Right kidney (tissue), 1 donor: ENCODE data around the gene KIF26B.
"Not testable (repeated sequence)": the region's sequence is repeated elsewhere in the genome, so short reads cannot be mapped to it uniquely, and the experiment has no call there.

Experiments used
- DNase-seq: peaks from one replicate; pipeline ENCODE4 v3.0.0-alpha.2; 2016

KIF26B gene

DNA sequence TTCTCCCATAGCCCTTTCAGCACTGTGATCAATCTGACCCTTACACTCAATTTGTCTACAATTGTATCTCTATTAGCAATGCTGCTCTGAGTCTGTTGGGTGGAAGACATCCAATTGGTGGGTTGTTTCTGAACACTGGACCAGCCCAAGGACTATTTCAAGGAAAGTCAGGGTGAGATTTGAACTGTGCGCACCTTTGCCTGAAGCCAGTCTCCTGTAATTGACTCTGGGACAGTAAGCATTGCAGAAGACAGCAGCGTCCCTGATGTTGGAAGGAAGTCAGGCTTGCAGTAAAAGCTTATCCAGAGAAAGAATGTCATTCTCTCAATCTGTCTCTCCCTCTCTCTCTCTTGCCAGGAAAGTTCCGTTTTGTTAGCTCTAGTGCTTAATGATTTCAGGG is 233.9 kb downstream of the KIF26B start:
- no peak for DNase-seq

DNA sequence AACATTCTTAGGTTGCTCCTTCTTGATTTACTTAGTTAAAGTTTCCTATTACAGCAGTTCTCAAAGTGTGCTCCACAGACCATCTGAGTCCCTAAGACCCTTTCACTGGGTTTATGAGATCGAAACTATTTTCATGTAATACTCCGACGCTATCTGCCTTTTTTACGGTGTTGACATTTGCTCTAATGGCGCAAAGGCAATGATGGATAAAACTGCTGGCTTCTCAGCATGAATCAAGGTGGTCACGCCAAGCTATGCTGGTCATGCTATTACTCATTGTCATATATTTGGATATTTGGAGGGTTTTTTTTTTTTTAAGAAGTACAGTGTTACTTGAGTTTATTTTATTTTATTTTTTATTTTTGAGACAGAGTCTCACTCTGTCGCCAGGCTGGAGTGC is 235.1 kb downstream of the KIF26B start:
- DNase-seq = no peak

DNA sequence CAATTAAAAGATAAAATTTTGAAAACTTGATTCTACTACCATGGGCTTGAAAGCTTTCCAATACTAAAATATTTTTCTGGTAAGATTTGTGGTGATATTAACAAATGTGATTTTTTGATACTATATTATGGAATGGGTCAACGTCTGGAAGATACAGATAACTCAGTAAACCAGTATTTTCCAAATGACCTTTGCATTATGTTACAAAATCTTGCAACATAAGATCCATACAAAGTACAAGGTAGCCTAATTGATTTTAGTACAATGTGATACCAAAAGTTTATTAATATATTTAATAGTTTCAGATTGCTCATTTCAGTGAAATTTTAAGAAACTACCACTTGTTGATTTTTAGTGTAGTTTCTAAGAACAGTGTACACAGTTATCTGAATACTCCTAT is 236.2 kb downstream of the KIF26B start:
- DNase-seq = no peak

DNA sequence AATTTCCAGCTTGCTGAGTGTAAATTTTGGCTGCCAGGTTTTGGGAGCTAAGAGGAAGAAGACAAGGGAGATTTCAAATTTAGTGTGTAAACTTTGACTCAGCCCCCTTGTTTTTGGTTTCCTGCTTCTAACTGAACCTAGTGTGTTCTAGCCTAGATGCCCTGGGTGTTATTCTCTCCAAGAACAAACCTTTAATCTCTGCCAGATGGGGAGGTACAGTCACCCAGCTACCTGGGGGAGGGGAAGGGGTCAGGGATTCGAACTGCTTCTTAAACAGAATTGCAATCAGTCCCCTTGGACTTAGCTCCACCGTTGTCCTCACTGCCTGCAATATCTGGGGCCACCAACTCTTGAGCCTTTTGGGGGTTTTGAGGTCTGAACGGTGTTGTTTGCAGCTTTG is 238.9 kb downstream of the KIF26B start:
- no peak for DNase-seq

DNA sequence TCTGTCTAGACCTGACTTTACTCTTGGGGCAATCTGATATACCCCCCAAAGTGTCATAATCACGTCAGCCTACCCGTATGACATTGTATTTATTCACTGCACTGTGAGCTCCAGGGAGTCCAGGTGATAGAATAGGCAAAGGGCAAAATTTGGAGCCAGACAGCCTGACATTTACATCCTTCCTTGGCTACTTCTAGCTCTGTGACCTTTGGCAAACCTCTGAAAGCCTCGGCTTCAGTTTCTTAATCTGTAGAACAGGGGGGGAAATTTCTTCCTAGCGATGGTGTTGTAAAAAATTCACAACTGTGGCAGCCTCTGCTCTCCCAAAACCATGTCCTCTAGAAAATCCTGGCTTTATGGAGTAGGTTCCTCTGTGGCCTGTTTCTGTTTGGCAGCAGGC is 240.9 kb downstream of the KIF26B start:
- DNase-seq = no peak

DNA sequence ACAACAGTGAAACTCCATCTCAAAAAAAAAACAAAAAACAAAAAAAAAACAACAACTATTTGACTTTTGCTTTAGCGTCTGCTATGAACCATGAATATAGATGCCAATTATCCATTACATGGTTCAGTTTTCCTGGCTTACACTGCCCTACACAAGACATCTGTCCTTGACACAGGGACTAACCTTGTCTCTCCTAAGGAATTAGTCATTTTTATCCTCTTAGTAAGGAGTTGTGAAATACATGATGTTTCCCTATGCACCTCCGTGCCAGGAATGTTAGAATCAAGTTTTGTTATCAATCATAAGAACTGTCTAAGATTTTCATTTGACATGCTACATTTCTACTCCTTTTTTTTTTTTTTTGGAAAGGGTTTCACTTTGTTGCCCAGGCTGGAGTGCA is 241.8 kb downstream of the KIF26B start:
- DNase-seq = no peak

DNA sequence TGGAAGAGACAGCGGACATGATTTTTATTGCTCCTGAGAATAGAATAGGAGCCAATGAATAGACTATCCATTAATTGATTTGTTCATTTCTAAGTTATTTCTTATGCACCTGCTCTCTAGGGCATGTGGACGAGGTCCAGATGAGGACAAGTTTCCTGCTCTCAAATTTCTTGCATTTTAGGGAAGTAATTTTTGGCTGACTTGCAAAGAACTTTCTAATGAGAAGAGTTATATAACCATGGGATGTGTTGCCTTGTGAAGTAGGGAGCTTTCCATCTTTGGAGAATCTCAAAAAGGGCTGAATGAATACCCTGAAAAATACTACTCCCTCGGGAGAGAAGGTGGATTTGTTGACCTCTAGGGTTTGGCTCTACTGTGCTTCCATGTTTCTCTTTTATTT is 243.0 kb downstream of the KIF26B start:
- DNase-seq = no peak

DNA sequence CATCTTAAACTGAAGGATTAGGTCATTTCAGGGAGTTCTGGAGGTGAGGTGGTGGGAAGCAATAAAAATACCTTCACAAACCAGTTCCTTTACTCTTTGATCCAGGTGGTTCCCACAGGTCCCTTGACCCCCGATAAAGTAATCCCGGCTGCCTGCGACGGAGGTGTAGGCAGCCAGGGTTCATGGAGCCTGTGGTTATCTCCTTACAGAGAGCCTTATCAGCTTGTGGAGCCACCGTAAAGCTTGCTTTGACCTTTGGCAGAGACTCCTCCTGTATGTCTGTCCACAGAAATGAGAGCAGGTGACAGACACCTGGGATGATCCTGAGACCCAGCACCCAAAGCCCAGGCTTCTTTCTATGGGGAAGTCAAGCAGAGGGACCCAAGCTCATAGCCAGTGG is 243.4 kb downstream of the KIF26B start:
- DNase-seq = no peak

DNA sequence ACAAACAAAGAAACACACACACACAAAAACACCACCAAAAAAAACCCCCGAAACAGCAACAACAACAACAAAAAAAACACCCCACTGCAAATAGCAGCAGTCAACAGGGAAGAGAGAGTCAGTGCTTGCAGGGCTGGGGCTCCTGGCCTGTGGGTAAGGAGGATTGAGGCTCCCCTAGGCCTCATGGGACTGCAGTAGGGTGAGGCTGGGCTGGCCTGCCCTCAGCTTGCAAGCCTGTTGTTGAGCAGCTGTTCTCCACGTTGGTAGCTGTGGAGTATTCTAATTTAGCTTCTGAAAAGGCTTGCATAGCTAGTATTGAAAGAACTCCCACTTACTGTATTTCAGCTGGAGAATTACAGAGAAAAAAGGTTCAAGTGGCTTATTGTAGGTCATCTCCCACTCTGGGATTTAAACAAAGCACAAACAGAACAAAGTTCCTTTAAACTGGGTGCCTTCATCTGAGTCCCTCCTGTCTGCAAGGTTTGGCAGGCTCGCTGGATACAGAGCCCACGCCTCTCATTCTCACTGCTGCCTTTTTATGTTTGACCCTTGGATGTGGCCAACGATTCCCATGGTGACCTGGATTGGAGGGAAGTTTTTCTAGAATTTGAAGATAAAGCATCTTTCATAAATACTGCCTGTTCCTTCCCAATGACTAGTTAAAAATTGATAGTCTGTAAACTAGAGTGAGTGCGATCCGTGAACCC is 247.2 kb downstream of the KIF26B start:
- DNase-seq = no peak

DNA sequence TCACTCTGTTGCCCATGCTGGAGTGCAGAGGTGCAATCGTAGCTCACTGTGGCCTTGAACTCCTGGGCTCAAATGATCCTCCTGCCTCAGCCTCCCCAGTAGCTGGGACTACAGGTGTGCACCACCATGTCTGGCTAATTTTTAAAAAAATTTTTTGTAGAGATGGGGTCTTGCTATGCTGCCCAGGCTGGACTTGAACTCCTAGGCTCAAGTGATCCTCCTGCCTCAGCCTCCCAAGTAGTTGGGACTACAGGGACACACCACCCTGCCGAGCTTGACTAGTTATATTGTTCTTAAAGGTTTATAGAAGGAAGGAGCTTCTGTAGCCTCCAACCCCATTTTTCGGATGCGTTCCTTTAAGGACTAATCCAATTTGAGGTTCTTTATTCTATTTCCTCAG is 248.2 kb downstream of the KIF26B start:
- not testable (repeated sequence) for DNase-seq

DNA sequence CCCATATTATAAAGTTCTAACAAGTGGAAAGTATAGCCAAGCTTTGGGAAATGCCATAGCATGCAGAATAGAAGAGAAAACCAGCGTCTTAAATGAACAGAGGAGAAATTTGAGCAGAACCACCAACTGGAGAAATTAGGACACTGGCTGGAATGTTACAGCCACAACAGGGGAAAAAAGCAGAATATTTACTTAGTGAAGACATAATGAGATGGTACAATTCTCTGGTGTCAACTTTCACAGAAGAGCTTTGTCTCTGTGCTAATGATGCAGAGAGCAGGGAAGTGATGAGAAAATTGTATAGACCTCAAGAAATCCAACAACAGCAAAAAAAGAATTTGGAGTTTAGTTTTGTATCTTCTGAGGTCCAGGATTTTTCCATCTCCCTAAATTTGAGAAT is 249.7 kb downstream of the KIF26B start:
- no peak for DNase-seq

DNA sequence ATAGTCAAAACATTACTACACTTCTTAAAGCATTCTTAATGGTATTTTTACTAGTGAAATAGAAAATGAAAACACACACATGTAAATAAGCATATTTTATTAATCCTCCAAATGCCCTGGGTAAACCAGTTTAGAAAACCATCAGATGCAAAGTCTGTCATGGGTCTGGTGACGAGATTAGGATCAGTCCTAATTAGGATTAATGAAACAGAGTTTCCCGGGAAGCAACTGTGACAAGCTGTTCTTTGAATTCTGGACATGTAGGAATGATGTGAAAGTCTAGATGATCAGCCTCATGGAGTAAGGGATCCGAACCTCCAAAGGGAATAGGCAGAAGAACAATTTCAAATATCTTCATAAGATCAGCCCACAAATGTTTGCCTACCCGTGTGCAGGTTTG is 250.2 kb downstream of the KIF26B start:
- no peak for DNase-seq

DNA sequence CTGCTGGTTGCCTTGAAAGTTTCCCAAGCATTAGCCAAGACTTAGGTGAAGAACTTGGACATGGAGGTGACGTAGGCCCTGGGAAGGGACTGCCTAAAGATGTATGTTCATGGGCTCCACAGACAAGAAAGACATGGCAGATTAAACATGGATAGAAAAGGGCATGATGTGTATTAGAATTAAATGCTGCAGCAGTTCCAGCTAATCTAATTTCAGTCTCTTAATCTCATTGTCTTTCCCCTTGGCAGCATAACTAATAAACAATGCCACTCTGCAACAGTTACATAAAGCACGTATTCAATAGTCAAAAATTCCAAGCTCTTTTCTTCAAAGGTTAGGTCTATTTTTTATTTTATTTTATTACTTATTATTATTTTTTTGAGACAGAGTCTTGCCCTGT is 251.6 kb downstream of the KIF26B start:
- DNase-seq = no peak

DNA sequence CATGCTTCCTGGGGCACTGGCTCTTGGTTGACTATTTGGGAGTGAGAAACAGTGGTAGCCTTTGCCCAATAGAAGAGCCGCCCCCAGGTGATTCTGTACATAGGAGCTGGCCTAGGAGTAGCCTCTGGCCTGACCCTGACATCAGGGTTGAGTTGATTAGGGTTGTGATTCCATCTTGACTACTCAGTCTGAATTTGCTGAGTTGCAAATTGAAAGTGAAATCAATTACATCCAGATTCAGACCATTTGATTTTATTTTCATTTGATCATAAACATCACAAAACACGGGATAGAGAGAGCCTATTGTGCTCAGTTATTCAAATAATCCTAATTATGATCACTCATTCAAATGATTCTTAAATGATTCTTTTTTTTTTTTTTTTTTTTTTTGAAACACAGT is 253.2 kb downstream of the KIF26B start:
- no peak for DNase-seq

DNA sequence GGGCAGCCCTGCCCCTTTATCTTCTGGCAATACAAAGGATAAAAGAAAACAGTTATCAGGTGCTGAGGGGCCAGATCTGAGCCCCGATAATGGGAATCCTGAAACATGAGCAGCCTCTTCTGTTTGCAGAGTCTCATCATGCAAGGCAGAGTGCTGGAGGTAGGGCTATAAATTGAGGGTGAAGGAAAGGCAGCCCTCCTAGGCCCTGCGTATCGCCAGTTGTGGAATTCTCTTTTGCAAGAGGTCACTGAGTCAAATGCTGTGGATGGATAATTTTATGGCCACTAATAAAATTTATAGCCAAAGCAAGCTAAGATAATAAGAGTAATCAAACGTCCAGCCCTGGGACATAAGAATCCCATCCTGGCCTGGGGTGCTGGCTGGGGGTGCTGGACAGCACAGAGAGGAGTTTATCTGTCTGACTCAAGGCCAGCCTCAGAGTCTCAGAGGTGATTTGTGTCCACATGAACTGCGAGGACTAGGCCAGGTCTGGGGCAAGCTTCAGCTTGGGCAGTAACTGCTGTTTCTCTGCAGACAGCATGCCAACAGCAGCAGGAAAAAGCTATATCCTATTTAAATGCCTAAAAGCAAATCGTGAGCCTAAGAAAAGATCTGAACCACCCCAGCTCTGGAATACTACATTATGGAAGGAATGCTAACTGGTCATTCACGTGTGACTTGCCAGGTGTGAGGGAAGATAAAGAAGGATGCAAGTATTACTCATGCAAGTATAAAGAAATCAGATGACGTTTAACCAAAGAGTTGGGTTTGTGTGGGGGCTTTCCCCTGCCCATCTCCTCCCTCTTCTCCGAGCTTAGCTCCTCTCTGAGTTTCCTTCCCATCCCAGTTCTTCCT is 254.8 kb downstream of the KIF26B start:
- peak; percentile 48 for DNase-seq

DNA sequence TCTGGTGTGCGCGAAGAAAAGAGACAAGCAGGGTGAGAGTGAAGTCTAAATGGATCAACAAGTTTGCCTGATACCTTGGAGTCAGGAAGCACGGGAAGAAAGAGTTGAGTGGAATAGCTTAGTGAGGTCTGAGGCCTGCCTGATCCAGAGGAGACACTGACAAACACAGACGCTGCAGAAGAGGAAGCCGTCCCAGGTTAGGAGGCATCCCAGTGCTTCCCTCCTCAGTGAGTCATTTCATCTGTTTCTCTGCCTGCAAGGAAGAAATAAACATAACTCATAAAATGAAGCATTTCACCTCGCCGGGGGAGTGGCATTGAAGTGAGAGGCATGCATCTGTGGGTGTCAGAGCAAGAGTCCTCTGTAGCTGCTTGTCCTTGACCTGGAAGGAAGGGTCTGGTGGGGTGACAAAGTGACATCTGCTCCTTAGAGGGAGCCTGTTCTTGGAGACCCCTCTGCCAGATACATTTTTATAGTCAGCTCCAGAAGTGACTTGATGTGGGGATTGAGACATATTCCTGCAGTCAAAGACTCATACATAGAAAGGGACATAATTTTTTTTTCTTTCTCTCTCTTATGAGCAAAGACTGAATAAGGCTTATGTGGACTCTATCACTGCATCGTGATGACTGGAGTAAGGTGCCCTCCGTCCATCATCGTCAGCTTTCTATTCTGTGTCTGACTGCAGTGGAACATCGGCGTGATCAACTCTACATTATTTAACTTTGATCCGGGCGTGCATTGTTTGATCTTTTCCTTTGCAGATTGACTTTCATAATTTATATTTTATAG is 256.7 kb downstream of the KIF26B start:
- DNase-seq = no peak

DNA sequence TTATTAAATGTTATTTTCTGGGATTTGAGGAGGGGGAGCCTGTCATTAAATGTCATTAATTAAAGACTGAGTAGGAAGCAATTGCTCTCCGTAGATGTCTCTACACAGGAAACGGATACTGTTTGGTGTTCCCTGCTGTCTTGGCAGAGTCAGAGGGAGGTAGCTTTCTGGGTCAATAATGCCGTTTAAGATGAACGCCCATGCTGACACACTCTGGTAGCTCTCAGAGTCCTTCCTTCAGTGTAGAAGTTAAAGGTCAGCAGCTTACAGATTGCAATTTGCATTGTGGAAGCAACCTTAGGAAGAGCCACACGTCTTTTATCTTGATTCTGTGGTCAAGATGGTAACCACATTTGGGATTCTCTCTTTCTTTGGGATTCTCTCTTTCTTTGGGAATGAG is 257.5 kb downstream of the KIF26B start:
- DNase-seq = no peak

DNA sequence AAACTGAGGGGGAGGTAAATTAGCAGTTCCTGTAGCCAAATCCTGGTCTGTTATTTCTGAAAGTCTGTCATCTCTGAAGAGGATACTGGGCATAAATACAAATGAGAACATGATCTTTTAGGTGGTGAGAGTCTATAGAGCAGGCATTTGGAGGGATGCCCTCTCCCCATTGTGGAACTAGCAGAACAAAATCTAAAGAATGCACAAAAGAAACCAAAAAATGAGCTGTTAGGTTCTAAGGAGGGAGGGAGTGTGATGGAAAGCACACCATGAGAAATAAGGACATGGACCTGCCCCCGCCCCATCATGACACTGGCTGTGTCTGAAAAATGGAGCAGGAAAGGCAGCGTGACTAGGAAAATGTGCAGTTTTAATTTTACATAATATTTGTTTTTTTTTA is 262.0 kb downstream of the KIF26B start:
- DNase-seq = no peak

DNA sequence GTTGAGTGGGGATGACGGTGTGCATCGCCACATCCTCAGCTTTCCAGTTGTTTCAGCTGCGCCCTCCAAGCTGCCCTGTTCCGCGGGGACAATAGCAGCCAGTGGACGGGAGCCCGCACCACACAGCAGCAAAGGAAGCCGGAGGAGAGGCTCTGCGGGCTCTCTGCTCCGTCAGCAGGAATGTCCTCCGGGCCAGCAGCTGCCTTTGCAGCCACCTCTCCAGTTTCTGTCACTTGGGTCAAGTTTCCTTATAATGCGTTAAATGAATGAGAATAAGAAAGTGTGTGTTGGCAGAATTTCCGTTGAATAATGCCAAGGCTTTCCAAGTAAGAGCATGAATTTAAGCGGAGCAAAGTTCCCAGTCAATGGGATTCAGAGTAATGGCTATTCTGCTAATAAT is 263.3 kb downstream of the KIF26B start:
- DNase-seq = no peak

DNA sequence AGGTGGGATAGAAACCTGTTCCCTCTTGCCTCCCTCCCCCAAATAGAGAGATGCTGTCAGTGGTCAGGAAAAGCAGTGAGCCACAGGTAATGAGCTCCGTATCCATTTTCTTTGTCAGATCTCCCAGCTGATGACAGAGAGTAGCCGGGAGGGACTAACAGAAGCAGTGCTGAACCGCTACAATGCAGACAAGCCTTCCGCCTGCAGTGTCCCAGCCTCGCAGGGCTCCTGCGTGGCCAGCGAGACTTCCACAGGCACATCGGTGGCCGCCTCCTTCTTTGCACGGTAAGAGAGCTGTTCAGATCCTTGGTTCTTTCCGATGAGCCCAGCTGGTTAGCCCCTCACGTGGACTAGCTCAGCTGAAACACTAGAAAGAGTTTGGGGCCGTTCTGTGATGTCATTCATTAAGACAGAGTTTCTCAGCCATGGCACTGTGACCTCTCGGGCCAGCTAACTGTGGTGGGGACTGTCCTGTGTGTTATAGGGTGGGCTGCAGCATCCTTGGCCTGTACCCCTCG is 264.7 kb downstream of the KIF26B start:
- peak; percentile 46 for DNase-seq

DNA sequence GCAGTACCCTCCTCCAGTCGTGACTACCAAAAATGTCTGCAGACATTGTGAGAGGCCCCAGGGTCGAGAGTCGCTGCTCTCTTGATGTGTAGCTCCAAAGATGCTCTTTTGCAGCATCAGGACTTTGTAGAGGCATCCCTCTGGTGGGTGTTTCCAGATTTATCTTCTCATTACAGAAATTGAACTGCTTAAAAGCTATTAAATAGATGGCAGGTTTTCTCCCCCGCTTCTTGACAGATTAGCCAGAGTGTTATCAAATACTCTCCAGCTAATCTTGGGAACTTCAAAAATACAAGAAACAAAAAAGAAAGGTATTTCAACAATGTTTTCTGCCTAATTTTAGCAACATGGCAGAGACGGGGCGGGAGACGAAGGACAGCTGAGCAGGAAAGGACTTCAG is 265.2 kb downstream of the KIF26B start:
- DNase-seq = no peak

DNA sequence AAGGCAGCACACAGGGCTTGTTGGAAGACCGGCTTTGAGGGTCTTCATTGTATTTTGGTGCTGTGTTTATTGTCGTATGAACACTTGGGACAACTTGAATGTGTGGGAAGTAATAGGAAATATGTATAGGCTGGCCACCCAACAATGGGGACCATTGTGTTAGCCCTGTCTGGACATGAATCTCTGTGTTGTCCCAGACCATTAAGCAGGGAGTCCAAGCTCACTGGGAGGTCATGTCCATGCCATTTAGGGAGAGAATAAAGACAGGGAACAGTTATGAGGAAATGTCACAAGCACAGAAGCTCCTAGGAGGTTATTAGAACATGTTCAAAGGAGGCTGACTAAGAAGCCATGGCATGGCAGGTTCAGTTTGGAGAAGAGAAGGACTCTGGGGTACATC is 266.1 kb downstream of the KIF26B start:
- DNase-seq = no peak

DNA sequence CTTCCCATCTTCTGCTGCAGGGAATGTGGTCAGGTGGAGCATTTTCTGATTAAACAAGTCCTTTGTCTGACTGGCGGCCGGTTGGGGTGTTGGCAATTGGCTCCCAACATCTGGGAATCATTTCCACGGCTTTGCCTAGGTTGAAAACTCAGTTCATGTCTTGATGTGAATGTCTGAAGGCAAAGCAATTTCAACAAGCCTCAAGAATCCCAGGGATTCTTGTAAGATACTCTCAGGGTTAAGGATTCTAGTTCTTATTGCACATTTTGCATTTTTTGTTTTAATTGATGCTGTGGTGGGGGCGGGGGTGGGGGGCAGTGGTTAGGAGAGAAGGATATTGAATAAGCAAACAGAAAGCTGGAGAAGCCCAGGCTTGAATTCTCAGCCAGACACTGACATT is 273.9 kb downstream of the KIF26B start:
- DNase-seq = no peak
